KMS-11 (cell line): Measurements from ENCODE around the gene NIN.
A peak's percentile ranks its signal among the peaks of the same experiment; 100 is the strongest.

ENCODE experiments used
- H2AFZ ChIP-seq: fragments of 200-600 bp; sonication (generic); 2 replicates; pipeline ENCODE4 v1.6.1; 2016; ENCODE audit warnings: antibody characterized with exemption, mixed run types, low read depth
- H3K27ac ChIP-seq: fragments of 200-600 bp; sonication (generic); 2 replicates; pipeline ENCODE4 v1.6.1; 2016; ENCODE audit warnings: mild to moderate bottlenecking, mixed run types
- H3K27me3 ChIP-seq: fragments of 200-600 bp; sonication (generic); 2 replicates; pipeline ENCODE4 v1.6.1; 2017; ENCODE audit warnings: mild to moderate bottlenecking, low read depth, mixed run types, moderate library complexity; ENCODE audit not compliant: insufficient read depth
- H3K36me3 ChIP-seq: fragments of 200-600 bp; sonication (generic); 2 replicates; pipeline ENCODE4 v1.6.1; 2017; ENCODE audit warnings: mild to moderate bottlenecking, mixed run types; ENCODE audit not compliant: insufficient read depth
- H3K4me1 ChIP-seq: fragments of 200-600 bp; sonication (generic); 2 replicates; pipeline ENCODE4 v1.6.1; 2016; ENCODE audit warnings: mild to moderate bottlenecking, low read depth, mixed run types; ENCODE audit not compliant: poor library complexity, severe bottlenecking
- H3K4me2 ChIP-seq: fragments of 200-600 bp; sonication (generic); 2 replicates; pipeline ENCODE4 v1.7.0; 2016; ENCODE audit warnings: mild to moderate bottlenecking, mixed run types
- H3K4me3 ChIP-seq: fragments of 200-600 bp; sonication (generic); IDR thresholded peaks from 2 replicates; pipeline ENCODE4 v1.6.1; 2017; ENCODE audit warnings: low read depth, low read length, mixed read lengths; ENCODE audit not compliant: insufficient read depth
- H3K79me2 ChIP-seq: fragments of 200-600 bp; sonication (generic); 2 replicates; pipeline ENCODE4 v1.6.1; 2016; ENCODE audit warnings: low read depth, mixed run types; ENCODE audit not compliant: insufficient read depth
- H3K9ac ChIP-seq: fragments of 200-600 bp; sonication (generic); 2 replicates; pipeline ENCODE4 v1.6.1; 2016; ENCODE audit warnings: mild to moderate bottlenecking, mixed run types
- H4K20me1 ChIP-seq: fragments of 200-600 bp; sonication (generic); 2 replicates; pipeline ENCODE4 v1.6.1; 2016; ENCODE audit warnings: mild to moderate bottlenecking, mixed run types; ENCODE audit not compliant: insufficient read depth
- TF ChIP-seq, protein P1 (sequence below): fragments of 200-600 bp; sonication (generic); conservative IDR thresholded peaks from 2 replicates; pipeline ENCODE4 v1.6.1; 2017; ENCODE audit warnings: low read depth, mild to moderate bottlenecking, antibody characterized with exemption, low read length, moderate library complexity, mixed read lengths

Gene NIN

DNA sequence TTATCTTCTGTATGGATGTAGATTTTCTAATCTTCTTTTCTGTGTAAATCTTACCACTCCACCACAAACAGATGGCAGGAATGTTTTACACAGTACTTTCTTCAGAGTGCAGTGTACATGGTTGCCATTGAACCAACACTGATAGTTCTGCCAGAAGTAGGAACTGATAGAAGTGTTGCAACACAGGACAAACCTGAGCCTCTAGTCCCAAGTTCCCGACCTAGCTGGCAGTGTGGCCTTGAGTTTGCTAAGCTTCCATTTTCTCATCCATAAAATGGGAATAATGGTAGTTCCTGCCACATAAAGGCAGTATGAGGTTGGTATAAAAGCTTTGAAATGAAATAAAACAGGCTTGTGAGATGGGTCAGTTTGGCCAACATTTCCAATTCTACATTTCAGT lies 112.0 kb downstream of the NIN start:
- Histone ChIP-seq H2AFZ (no peak overlapping the region), H3K36me3 (no peaks in the 10 kb centered on the region), H3K27me3 (no peaks in the 10 kb centered on the region), H3K4me1 (no peaks in the 10 kb centered on the region), H3K9ac (no peak overlapping the region), H4K20me1 (no peaks in the 10 kb centered on the region), H3K4me3 (no peak overlapping the region), H3K79me2 (no peaks in the 10 kb centered on the region), H3K4me2 (no peak overlapping the region), H3K27ac (no peak overlapping the region)
- TF ChIP-seq, protein P1, sequence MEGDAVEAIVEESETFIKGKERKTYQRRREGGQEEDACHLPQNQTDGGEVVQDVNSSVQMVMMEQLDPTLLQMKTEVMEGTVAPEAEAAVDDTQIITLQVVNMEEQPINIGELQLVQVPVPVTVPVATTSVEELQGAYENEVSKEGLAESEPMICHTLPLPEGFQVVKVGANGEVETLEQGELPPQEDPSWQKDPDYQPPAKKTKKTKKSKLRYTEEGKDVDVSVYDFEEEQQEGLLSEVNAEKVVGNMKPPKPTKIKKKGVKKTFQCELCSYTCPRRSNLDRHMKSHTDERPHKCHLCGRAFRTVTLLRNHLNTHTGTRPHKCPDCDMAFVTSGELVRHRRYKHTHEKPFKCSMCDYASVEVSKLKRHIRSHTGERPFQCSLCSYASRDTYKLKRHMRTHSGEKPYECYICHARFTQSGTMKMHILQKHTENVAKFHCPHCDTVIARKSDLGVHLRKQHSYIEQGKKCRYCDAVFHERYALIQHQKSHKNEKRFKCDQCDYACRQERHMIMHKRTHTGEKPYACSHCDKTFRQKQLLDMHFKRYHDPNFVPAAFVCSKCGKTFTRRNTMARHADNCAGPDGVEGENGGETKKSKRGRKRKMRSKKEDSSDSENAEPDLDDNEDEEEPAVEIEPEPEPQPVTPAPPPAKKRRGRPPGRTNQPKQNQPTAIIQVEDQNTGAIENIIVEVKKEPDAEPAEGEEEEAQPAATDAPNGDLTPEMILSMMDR: no peak

DNA sequence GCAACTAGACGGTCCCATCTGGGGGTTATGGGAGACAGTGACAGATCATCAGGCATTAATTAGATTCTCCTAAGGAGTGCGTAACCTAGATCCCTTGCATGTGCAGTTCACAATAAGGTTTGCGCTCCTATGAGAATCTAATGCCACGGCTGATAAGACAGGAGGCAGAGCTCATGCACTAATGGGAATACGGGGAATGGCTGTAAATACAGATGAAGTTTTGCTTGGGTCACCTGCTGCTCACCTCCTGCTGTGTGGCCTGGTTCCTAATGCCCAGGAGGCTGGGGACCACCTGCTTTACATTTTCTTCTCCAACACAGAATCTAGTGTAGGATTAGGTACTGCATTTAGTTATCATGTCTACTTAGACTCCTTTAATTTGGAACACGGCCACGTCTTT lies 113.2 kb downstream of the NIN start:
- Histone ChIP-seq H3K4me1 (no peaks in the 10 kb centered on the region), H3K36me3 (no peaks in the 10 kb centered on the region), H3K4me3 (no peak overlapping the region), H2AFZ (no peak overlapping the region), H3K9ac (no peak overlapping the region), H3K79me2 (no peaks in the 10 kb centered on the region), H3K4me2 (no peak overlapping the region), H3K27ac (no peak overlapping the region), H3K27me3 (no peaks in the 10 kb centered on the region), H4K20me1 (no peaks in the 10 kb centered on the region)
- TF ChIP-seq, protein P1: no peak

DNA sequence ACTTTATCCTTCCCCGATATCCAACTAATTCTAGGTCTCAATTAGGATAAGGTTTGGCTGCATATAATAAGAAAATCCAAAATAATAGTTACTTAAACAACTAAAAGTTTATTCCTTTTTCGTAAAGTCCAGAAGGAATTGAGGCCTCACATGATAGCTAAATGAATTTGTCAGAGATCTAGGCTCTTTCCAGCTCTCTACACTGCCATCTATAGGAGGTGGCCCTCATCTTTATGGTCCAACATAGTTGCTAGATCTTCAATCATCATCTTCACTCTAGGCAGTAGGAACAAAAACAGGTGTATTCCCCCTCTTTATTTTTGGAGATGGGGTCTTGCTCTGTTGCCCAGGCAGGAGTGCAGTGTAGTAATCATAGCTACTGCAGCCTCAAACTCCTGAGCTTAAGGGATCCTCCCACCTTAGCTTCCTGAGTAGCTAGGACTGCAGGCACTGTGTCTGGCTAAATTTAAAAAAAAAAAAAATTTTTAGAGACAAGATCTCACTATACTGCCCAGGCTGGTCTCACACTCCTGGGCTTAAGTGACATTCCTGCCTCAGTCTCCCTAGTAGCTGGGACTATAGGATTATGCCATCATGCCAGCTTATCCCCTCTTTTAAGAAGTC lies 116.4 kb downstream of the NIN start:
- H3K4me1 ChIP-seq: no peaks in the 10 kb centered on the region
- no peak overlapping the region for H3K9ac ChIP-seq
- no peaks in the 10 kb centered on the region for H4K20me1 ChIP-seq
- no peaks in the 10 kb centered on the region for H3K27me3 ChIP-seq
- TF ChIP-seq, protein P1: 0 out of 2 replicates have a peak, but pooled peaks have one; percentile 49
- H3K79me2 ChIP-seq: no peaks in the 10 kb centered on the region
- no peaks in the 10 kb centered on the region for H3K36me3 ChIP-seq
- no peak overlapping the region for H2AFZ ChIP-seq
- no peak overlapping the region for H3K27ac ChIP-seq
- no peak overlapping the region for H3K4me2 ChIP-seq
- H3K4me3 ChIP-seq: no peak overlapping the region

DNA sequence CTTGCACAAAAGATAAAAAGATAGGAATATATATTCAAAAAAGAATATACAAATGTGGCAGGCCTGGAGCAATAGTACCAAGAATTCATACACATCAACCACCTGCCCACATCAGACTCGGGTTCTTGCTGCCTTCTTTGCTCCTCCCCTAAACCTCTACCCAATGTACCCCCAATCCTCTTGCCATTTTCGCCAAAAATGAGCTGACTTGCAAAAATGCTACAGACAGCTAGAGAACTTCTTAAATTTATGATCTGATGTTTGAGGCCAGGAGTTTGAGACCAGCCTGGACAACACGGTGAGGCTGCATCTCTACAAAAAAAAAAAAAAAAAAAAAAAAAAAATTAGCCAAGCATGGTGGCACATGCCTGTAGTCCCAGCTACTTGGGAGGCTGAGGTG lies 119.9 kb downstream of the NIN start:
- H3K4me1 ChIP-seq: no peaks in the 10 kb centered on the region
- no peak overlapping the region for H3K4me3 ChIP-seq
- H3K27ac ChIP-seq: no peak overlapping the region
- H3K79me2 ChIP-seq: no peaks in the 10 kb centered on the region
- H3K36me3 ChIP-seq: no peaks in the 10 kb centered on the region
- H3K27me3 ChIP-seq: no peaks in the 10 kb centered on the region
- TF ChIP-seq, protein P1: no peak
- no peak overlapping the region for H3K9ac ChIP-seq
- H2AFZ ChIP-seq: no peak overlapping the region
- no peak overlapping the region for H3K4me2 ChIP-seq
- no peaks in the 10 kb centered on the region for H4K20me1 ChIP-seq
